ENCODE measurements around the gene MIF4GD.

The MIF4GD gene

DNA sequence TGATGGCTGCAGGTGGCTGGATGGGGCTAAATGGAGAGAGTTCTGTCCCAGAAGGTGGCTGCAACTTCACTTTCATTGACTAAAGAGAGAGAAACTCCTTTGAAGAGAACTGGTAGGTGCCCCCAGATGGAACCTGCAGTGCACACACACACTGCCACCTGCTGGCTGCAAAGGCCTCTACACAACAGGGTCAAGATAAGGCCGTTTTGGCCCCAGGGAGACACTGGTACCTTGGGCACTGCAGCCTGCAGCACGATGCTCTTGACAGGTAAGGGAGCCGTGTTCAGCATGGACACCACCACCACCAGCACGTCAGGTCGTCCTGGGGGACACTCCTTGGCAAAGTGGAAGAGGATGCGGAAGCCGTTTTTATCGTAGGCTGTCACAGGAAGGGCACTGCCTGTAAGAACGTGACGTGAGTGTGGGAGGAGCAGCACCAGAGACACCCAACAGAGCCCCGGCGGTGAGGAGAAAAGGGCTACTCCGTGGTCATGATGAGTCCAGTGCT, 32.3 kb downstream of the MIF4GD start:
- no peak overlapping the region for H3K14ac ChIP-seq (ENCODE audit: low read length)
- no CpG with 5 or more reads among the region's 13 CpGs for WGBS (ENCODE audit: extremely low coverage, insufficient coverage, insufficient read length)
- DNase-seq = peak; percentile 49 to 80
- peaks cover 1% of the 10 kb centered on the region for H3K9me3 ChIP-seq (ENCODE audit: insufficient read depth, low read depth, low read length)
- no peak overlapping the region for H3K4me3 ChIP-seq (ENCODE audit: low read depth, low read length)
- H3K4me2 ChIP-seq (ENCODE audit: low read length) = no peak overlapping the region
- no peak overlapping the region for H3K18ac ChIP-seq (ENCODE audit: low read length)
- no peak overlapping the region for H3K9ac ChIP-seq (ENCODE audit: low read length)
- H3K27ac ChIP-seq (ENCODE audit: low read depth, low read length) = no peak overlapping the region
- H2AFZ ChIP-seq (ENCODE audit: insufficient read depth, low read length, poor library complexity) = no peak overlapping the region
- no peak overlapping the region for H2BK120ac ChIP-seq (ENCODE audit: insufficient read depth, low read length, poor library complexity)
- no peak overlapping the region for H2BK5ac ChIP-seq (ENCODE audit: low read depth, low read length, poor library complexity)
- no peak overlapping the region for H4K8ac ChIP-seq (ENCODE audit: low read depth, low read length)
- H3K4ac ChIP-seq (ENCODE audit: low read depth, low read length) = no peak overlapping the region
- no peak overlapping the region for H4K91ac ChIP-seq (ENCODE audit: low read depth, low read length)
- H3K4me1 ChIP-seq (ENCODE audit: control insufficient read depth in 1 of 2, insufficient read depth in 2 of 2, low read length in 2 of 2) = no peaks in the 10 kb centered on the region
- H3K79me2 ChIP-seq (ENCODE audit: control insufficient read depth, insufficient read depth, low read length, poor library complexity) = no peaks in the 10 kb centered on the region
- peaks cover 82 to 92% of the 10 kb centered on the region in 2 experiments for H3K36me3 ChIP-seq (ENCODE audit: control insufficient read depth in 1 of 2, insufficient read depth in 2 of 2, low read length in 2 of 2)
- H3K27me3 ChIP-seq (ENCODE audit: insufficient read depth, low read length) = no peaks in the 10 kb centered on the region
- H4K12ac ChIP-seq (ENCODE audit: low read depth, low read length) = no peak overlapping the region
- no peak overlapping the region for H2AK5ac ChIP-seq (ENCODE audit: low read length)
- H3K79me1 ChIP-seq (ENCODE audit: low read length) = no peaks in the 10 kb centered on the region
- no peak overlapping the region for H2BK12ac ChIP-seq (ENCODE audit: low read length)
- H3K23ac ChIP-seq (ENCODE audit: low read length) = no peak overlapping the region

DNA sequence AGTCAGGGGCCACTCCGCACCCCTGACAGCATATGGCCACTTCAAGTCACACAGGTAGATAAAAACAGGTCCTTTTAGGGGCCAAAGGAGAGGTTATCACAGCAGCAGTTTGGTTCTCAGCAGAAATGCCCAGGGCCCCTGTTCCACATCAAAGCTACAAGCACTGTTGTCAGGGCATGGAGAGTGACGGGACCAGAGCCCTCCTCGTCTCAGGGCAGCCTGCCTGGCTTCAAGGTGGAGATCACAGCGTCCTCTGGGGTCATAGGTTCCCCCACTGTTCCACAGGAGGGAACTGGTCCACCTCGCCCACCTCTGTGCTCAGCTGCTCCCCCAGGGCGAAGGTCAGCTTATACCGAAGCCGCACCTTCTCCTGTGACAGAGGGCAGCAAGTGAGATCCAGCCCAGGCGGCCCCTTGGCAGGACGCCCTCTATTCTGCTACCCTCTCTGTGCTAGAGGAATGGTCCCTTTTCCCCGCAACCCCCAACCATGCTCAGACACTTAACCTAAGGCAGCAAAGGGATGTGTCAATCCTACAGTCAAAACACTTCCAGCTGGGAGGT, 32.9 kb downstream of the MIF4GD start:
- H3K79me2 ChIP-seq (ENCODE audit: control insufficient read depth, insufficient read depth, low read length, poor library complexity) = no peaks in the 10 kb centered on the region
- H3K36me3 ChIP-seq (ENCODE audit: control insufficient read depth in 1 of 2, insufficient read depth in 2 of 2, low read length in 2 of 2) = peaks cover 76 to 86% of the 10 kb centered on the region in 2 experiments
- no peaks in the 10 kb centered on the region for H3K4me1 ChIP-seq (ENCODE audit: control insufficient read depth in 1 of 2, insufficient read depth in 2 of 2, low read length in 2 of 2)
- H3K18ac ChIP-seq (ENCODE audit: low read length) = no peak overlapping the region
- H4K8ac ChIP-seq (ENCODE audit: low read depth, low read length) = no peak overlapping the region
- H3K4me2 ChIP-seq (ENCODE audit: low read length) = no peak overlapping the region
- H3K14ac ChIP-seq (ENCODE audit: low read length) = no peak overlapping the region
- H4K91ac ChIP-seq (ENCODE audit: low read depth, low read length) = no peak overlapping the region
- H3K4me3 ChIP-seq (ENCODE audit: low read depth, low read length) = no peak overlapping the region
- DNase-seq = no peak
- no peaks in the 10 kb centered on the region for H3K79me1 ChIP-seq (ENCODE audit: low read length)
- no peak overlapping the region for H3K4ac ChIP-seq (ENCODE audit: low read depth, low read length)
- H3K23ac ChIP-seq (ENCODE audit: low read length) = no peak overlapping the region
- H2AK5ac ChIP-seq (ENCODE audit: low read length) = no peak overlapping the region
- H2AFZ ChIP-seq (ENCODE audit: insufficient read depth, low read length, poor library complexity) = no peak overlapping the region
- peaks cover 1% of the 10 kb centered on the region for H3K9me3 ChIP-seq (ENCODE audit: insufficient read depth, low read depth, low read length)
- H2BK120ac ChIP-seq (ENCODE audit: insufficient read depth, low read length, poor library complexity) = no peak overlapping the region
- H4K12ac ChIP-seq (ENCODE audit: low read depth, low read length) = no peak overlapping the region
- H2BK5ac ChIP-seq (ENCODE audit: low read depth, low read length, poor library complexity) = no peak overlapping the region
- no peak overlapping the region for H3K27ac ChIP-seq (ENCODE audit: low read depth, low read length)
- no peak overlapping the region for H2BK12ac ChIP-seq (ENCODE audit: low read length)
- WGBS (ENCODE audit: extremely low coverage, insufficient coverage, insufficient read length) = no CpG with 5 or more reads among the region's 11 CpGs
- H3K27me3 ChIP-seq (ENCODE audit: insufficient read depth, low read length) = no peaks in the 10 kb centered on the region
- H3K9ac ChIP-seq (ENCODE audit: low read length) = no peak overlapping the region

DNA sequence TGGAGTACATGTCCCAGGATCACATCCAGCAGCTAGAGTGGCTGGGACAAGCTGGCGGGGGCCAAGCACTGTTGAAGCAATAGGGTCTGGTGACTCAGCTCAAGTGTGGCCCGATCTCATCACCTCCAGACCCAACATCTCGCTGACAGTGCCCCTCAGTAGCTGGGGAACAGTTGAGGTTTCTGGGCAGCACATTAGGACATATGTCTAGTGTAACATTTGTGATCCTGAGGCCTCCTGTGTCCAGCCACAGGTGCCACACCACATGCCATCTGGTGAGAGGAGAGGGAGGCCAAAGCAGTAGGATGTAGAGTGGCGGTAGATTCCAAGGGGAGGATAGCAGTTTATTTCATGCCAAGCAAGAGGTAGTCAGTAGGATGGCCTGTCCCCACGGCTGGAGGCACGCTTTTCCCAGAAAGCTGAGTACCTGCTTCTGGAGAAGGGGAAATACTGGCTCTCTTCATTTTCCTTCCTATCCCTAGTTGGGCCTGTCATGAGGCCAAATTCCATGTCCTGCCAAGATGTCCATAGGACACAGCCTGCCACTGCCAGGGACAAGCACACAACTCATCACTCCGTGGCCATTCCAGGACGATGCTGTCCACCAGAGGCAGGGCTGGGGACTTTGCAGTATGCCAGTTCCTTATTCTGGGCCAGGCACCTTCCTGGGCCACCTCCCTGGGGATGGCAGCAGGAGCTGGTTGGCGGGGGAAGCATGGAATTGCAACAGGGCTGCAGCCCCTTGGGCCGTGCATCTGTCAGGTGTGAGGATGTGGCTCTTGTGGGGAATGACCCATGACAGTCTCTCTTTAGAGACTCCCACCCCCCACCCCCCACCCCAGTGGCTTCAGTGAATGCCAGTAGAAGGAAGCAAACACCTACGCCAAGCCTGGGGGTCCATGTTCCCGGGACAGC, 33.7 kb downstream of the MIF4GD start:
- no peak for DNase-seq
- Histone ChIP-seq H3K4me1 (ENCODE audit: control insufficient read depth in 1 of 2, insufficient read depth in 2 of 2, low read length in 2 of 2) (no peaks in the 10 kb centered on the region), H3K18ac (ENCODE audit: low read length) (no peak overlapping the region), H4K91ac (ENCODE audit: low read depth, low read length) (no peak overlapping the region), H3K4me3 (ENCODE audit: low read depth, low read length) (no peak overlapping the region), H3K9ac (ENCODE audit: low read length) (no peak overlapping the region), H3K4ac (ENCODE audit: low read depth, low read length) (no peak overlapping the region), H2AFZ (ENCODE audit: insufficient read depth, low read length, poor library complexity) (no peak overlapping the region), H2AK5ac (ENCODE audit: low read length) (no peak overlapping the region), H3K14ac (ENCODE audit: low read length) (no peak overlapping the region), H2BK5ac (ENCODE audit: low read depth, low read length, poor library complexity) (no peak overlapping the region), H3K27me3 (ENCODE audit: insufficient read depth, low read length) (no peaks in the 10 kb centered on the region), H3K27ac (ENCODE audit: low read depth, low read length) (no peak overlapping the region), H3K79me2 (ENCODE audit: control insufficient read depth, insufficient read depth, low read length, poor library complexity) (no peaks in the 10 kb centered on the region), H3K9me3 (ENCODE audit: insufficient read depth, low read depth, low read length) (peaks cover 1% of the 10 kb centered on the region), H3K4me2 (ENCODE audit: low read length) (no peak overlapping the region), H3K23ac (ENCODE audit: low read length) (no peak overlapping the region), H4K12ac (ENCODE audit: low read depth, low read length) (no peak overlapping the region), H3K36me3 (ENCODE audit: control insufficient read depth in 1 of 2, insufficient read depth in 2 of 2, low read length in 2 of 2) (peaks cover 76 to 86% of the 10 kb centered on the region in 2 experiments), H2BK12ac (ENCODE audit: low read length) (no peak overlapping the region), H4K8ac (ENCODE audit: low read depth, low read length) (no peak overlapping the region), H3K79me1 (ENCODE audit: low read length) (no peaks in the 10 kb centered on the region), H2BK120ac (ENCODE audit: insufficient read depth, low read length, poor library complexity) (no peak overlapping the region)
- WGBS (ENCODE audit: extremely low coverage, insufficient coverage, insufficient read length) = no CpG with 5 or more reads among the region's 12 CpGs

DNA sequence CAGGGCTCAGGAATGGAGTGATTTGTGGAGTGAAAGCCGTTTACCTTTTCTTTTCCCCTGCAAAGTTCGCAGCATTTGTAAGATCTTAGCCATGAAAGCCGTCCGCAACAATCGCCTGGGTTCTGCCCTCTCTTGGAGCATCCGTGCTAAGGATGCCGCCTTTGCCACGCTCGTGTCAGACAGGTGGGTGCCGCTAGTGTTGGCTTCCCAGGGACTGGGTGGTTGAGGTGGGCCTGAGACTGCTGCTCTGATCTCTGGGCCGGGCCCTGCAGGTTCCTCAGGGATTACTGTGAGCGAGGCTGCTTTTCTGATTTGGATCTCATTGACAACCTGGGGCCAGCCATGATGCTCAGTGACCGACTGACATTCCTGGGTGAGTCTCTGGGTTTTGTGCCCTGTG, 38.2 kb downstream of the MIF4GD start:
- Histone ChIP-seq H2BK5ac (ENCODE audit: low read depth, low read length, poor library complexity) (no peak overlapping the region), H3K27ac (ENCODE audit: low read depth, low read length) (no peak overlapping the region), H2BK12ac (ENCODE audit: low read length) (no peak overlapping the region), H3K9me3 (ENCODE audit: insufficient read depth, low read depth, low read length) (no peaks in the 10 kb centered on the region), H3K18ac (ENCODE audit: low read length) (no peak overlapping the region), H2AFZ (ENCODE audit: insufficient read depth, low read length, poor library complexity) (no peak overlapping the region), H4K91ac (ENCODE audit: low read depth, low read length) (no peak overlapping the region), H3K14ac (ENCODE audit: low read length) (no peak overlapping the region), H3K4me2 (ENCODE audit: low read length) (no peak overlapping the region), H3K4me3 (ENCODE audit: low read depth, low read length) (no peak overlapping the region), H3K36me3 (ENCODE audit: control insufficient read depth in 1 of 2, insufficient read depth in 2 of 2, low read length in 2 of 2) (peaks cover 70 to 80% of the 10 kb centered on the region in 2 experiments), H3K79me1 (ENCODE audit: low read length) (no peaks in the 10 kb centered on the region), H3K9ac (ENCODE audit: low read length) (no peak overlapping the region), H2AK5ac (ENCODE audit: low read length) (no peak overlapping the region), H3K23ac (ENCODE audit: low read length) (no peak overlapping the region), H3K79me2 (ENCODE audit: control insufficient read depth, insufficient read depth, low read length, poor library complexity) (no peaks in the 10 kb centered on the region), H4K12ac (ENCODE audit: low read depth, low read length) (no peak overlapping the region), H2BK120ac (ENCODE audit: insufficient read depth, low read length, poor library complexity) (no peak overlapping the region), H3K4me1 (ENCODE audit: control insufficient read depth in 1 of 2, insufficient read depth in 2 of 2, low read length in 2 of 2) (no peaks in the 10 kb centered on the region), H4K8ac (ENCODE audit: low read depth, low read length) (no peak overlapping the region), H3K4ac (ENCODE audit: low read depth, low read length) (no peak overlapping the region), H3K27me3 (ENCODE audit: insufficient read depth, low read length) (no peaks in the 10 kb centered on the region)
- no peak for DNase-seq
- no CpG with 5 or more reads among the region's 13 CpGs for WGBS (ENCODE audit: extremely low coverage, insufficient coverage, insufficient read length)

All from trophoblast cell (in vitro differentiated cells and primary cell).